ENCODE measurements around the gene BCL7C.
"Not testable (repeated sequence)": the region's sequence is repeated elsewhere in the genome, so short reads cannot be mapped to it uniquely, and the experiment has no call there.

The BCL7C gene

GRCh38 chr16:30893744-30894539 lies at the start of gene BCL7C:
Gene BCL7C (minus strand): TSS chr16:30894077. CDS start chr16:30893944, 133 bp downstream.
- DNase-seq (ENCODE audit: low spot score): peak; percentile 74

- no peak for DNase-seq (ENCODE audit: low spot score)
Observed at GRCh38 chr16:30942426-30942806, 48.5 kb upstream of the BCL7C start.

- peak; percentile 54 for DNase-seq (ENCODE audit: low spot score)
Observed at GRCh38 chr16:30941600-30942425, 47.9 kb upstream of the BCL7C start.

- DNase-seq (ENCODE audit: low spot score): not testable (repeated sequence)
Observed at GRCh38 chr16:30939571-30939970, 45.7 kb upstream of the BCL7C start.

GRCh38 chr16:30937692-30938091 lies 43.8 kb upstream of the BCL7C start:
- no peak for DNase-seq (ENCODE audit: low spot score)

- peak; percentile 62 for DNase-seq (ENCODE audit: low spot score)
Observed at GRCh38 chr16:30934827-30935557, 41.1 kb upstream of the BCL7C start.

GRCh38 chr16:30931068-30931650 lies 37.3 kb upstream of the BCL7C start:
- no peak for DNase-seq (ENCODE audit: low spot score)

GRCh38 chr16:30930160-30930571 lies 36.3 kb upstream of the BCL7C start:
- DNase-seq (ENCODE audit: low spot score): no peak

GRCh38 chr16:30929167-30929566 lies 35.3 kb upstream of the BCL7C start:
- no peak for DNase-seq (ENCODE audit: low spot score)

- no peak for DNase-seq (ENCODE audit: low spot score)
Observed at GRCh38 chr16:30928390-30928789, 34.5 kb upstream of the BCL7C start.

- peak; percentile 77 for DNase-seq (ENCODE audit: low spot score)
Observed at GRCh38 chr16:30927789-30928378, 34.0 kb upstream of the BCL7C start.

GRCh38 chr16:30926937-30927788 lies 33.3 kb upstream of the BCL7C start:
- no peak for DNase-seq (ENCODE audit: low spot score)

- DNase-seq (ENCODE audit: low spot score): no peak
Observed at GRCh38 chr16:30925995-30926811, 32.3 kb upstream of the BCL7C start.

GRCh38 chr16:30925632-30925987 lies 31.7 kb upstream of the BCL7C start:
- no peak for DNase-seq (ENCODE audit: low spot score)

- no peak for DNase-seq (ENCODE audit: low spot score)
Observed at GRCh38 chr16:30924913-30925631, 31.2 kb upstream of the BCL7C start.

- DNase-seq (ENCODE audit: low spot score): no peak
Observed at GRCh38 chr16:30924076-30924912, 30.4 kb upstream of the BCL7C start.

GRCh38 chr16:30923554-30924075 lies 29.7 kb upstream of the BCL7C start, which contains the start of gene FBXL19:
Gene FBXL19 (plus strand): TSS chr16:30923572. CDS start chr16:30925755, 2,183 bp downstream.
- no peak for DNase-seq (ENCODE audit: low spot score)
